Retinal pigment epithelial cell (primary cell): ENCODE measurements around the gene PARVB.

Source experiments
- DNase-seq: peaks from one replicate; pipeline ENCODE4 v3.0.0-alpha.2; 2010; ENCODE audit warnings: low read depth
- H3K4me3 ChIP-seq: 2 replicates; pipeline ENCODE4 v1.5.1; 2011; ENCODE audit warnings: mild to moderate bottlenecking, low read length, control low read depth, moderate library complexity
- CTCF ChIP-seq: conservative IDR thresholded peaks from 2 replicates; pipeline ENCODE4 v1.5.1; 2011; ENCODE audit warnings: low read depth, low read length, control low read depth, inconsistent platforms

The PARVB gene

GRCh38 chr22:44194569-44194968 lies 170.5 kb downstream of the PARVB start:
- DNase-seq: no peak
- H3K4me3 ChIP-seq: no peak overlapping the region
- TF ChIP-seq CTCF: no peak

GRCh38 chr22:44195189-44195871 lies 171.2 kb downstream of the PARVB start:
- no peak for TF ChIP-seq CTCF
- DNase-seq: no peak

GRCh38 chr22:44196241-44196640 lies 172.1 kb downstream of the PARVB start:
- TF ChIP-seq CTCF: no peak
- no peak overlapping the region for H3K4me3 ChIP-seq
- no peak for DNase-seq

More at GRCh38 chr22:44195189-44195871, 171.2 kb downstream of the PARVB start:
- no peak overlapping the region for H3K4me3 ChIP-seq

- no peak for TF ChIP-seq CTCF
- no peak overlapping the region for H3K4me3 ChIP-seq
- no peak for DNase-seq
Observed at GRCh38 chr22:44196731-44197131, 172.6 kb downstream of the PARVB start.

- TF ChIP-seq CTCF: no peak
- DNase-seq: no peak
- H3K4me3 ChIP-seq: no peak overlapping the region
Observed at GRCh38 chr22:44197271-44197670, 173.2 kb downstream of the PARVB start.

- no peak for TF ChIP-seq CTCF
- no peak overlapping the region for H3K4me3 ChIP-seq
- no peak for DNase-seq
Observed at GRCh38 chr22:44199164-44199563, 175.1 kb downstream of the PARVB start.

- TF ChIP-seq CTCF: no peak
- H3K4me3 ChIP-seq: no peak overlapping the region
- no peak for DNase-seq
Observed at GRCh38 chr22:44199866-44200265, 175.8 kb downstream of the PARVB start.
